Mesenteric fat pad (tissue), 1 donor: ENCODE data around the gene FRYL. TPM values are rescaled to one million over a fixed set of nuclear protein-coding genes. Genes with fewer than 3 reads are reported as not detected.
"Not testable (repeated sequence)": the region's sequence is repeated elsewhere in the genome, so short reads cannot be mapped to it uniquely, and the experiment has no call there.

Source experiments
- DNase-seq: peaks from one replicate; pipeline ENCODE4 v3.0.0-alpha.2; 2020; ENCODE audit warnings: low spot score
- total RNA-seq: library from RNA; stranded (reverse); fragmentation: NEBNext Ultra II Directional; extraction: Animal tissue kit (Norgen Biotek cat#: 25700); gene quantifications from one replicate; pipeline ENCODE4 v1.2.1, GENCODE V29; 2021
- donor health status: DM: yes; HTN: yes; CAD: no.

The FRYL gene
- total RNA-seq, 1 donor from 2014 or later: 53.0 TPM

DNA sequence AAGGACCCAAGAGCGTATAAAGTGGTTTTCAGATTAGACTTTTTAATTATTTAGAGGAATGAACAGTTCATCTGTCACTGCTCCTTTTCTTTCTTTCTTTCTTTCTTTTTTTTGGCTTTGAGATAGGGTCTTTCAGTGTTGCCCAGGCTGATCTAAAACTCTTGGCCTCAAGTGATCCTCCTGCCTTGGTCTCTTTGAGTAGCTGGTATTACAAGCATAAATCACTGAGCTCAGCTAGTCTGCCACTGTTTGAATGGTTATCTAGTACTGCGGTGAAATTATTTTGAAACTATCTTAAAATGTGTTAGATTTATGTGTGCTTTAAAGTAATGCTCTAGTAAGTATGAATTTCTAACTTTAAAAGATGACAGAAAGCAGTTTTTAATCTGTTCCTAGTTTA is 6.5 kb upstream of the FRYL start:
- DNase-seq: no peak

DNA sequence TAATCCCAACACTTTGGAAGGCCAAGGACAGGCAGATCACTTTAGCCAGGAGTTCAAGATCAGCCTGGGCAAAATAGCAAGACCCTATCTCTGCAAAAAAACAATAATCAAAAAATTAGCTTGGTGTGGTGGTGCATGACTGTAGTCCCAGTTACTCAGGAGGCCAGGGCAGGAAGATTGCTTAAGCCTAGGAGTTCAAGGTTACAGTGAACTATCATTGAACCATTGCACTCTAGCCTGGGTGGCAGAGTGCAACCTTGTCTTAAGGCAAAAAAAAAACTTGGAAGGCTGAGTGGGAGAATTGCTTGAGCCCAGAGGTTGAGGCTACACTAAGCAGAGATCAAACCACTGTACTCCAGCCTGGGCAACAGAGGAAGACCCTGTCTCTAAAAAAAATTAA is 5.2 kb upstream of the FRYL start:
- no peak for DNase-seq

DNA sequence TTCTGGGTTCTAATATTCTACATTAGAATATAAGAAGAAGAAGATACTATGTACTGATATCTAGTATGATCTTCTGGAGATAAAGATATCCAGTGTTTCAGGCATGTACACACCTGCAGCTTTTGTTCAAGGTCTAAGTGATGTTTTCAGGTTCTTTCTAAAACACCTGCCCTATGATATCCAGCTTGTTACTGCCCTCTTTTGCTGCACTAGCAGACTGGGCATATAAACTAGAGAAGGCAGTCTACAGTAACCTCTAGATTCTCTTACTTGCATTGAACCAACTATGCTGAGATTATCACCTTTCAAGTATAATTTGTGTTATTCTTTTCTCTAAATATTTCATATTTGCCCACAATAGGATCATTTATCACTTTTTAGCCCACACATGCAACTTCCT is 1.9 kb upstream of the FRYL start:
- no peak for DNase-seq

DNA sequence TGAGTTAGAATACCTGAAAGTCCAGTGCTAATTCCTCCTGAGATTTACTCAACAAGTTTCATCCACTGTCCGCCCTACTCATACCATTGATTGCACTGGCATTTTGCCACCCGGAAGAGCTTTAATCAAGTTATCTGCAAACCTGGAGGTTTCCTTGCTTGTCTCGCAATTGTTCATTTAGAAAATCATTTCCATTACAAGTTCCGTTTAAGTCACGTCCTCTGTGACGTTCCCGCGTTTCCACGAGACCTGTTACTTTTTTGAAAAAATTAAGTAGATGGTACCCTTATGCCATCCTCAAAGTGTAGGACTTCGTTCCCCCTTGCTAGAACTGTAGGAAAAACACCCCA is 761 bp upstream of the FRYL start:
- no peak for DNase-seq

DNA sequence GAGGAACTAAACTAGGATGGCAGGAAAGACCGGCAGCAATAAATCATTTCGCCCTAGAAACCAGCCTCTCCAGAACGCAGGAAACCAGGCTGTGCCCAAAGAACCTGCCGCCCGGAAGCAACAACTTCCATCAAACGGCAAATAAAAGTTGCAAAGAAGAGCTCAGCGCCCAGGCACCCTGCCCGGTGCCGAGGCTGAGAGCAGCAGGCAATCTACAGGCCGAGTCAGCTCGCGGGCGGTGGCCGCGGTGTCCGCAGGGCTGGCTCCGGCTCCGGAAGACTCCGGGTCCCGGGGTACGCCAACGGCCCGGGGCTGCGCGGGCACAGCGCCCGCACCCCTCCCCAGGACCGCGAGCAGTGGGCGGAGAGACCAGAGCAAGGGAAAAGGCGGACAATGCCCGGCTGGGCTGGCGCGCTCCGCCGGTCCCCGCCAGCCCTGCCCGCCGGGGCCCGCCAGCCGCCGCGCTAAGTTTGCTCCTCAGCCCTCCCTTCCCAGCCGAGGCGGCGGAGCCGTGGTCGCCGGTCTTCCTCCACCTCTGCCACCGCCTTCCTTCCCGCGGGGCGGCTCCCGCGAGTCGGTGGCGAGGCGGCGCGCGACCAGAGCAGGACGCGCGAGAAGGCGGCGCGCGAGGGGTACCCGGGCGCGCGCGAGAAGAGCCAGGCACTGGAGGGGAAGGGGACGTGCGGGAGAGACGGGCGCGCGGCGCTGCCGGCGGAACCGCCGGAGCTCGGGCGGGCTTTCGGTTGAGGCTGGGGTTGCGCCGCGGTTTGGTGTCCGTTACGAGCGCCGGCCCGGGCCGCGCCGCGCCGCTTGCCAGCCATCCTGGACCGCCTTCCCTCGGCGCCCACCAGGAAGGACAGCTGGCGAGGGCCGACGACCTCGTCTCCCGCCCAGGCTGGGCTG is 733 bp downstream of the FRYL start:
- peak; percentile 92 for DNase-seq

DNA sequence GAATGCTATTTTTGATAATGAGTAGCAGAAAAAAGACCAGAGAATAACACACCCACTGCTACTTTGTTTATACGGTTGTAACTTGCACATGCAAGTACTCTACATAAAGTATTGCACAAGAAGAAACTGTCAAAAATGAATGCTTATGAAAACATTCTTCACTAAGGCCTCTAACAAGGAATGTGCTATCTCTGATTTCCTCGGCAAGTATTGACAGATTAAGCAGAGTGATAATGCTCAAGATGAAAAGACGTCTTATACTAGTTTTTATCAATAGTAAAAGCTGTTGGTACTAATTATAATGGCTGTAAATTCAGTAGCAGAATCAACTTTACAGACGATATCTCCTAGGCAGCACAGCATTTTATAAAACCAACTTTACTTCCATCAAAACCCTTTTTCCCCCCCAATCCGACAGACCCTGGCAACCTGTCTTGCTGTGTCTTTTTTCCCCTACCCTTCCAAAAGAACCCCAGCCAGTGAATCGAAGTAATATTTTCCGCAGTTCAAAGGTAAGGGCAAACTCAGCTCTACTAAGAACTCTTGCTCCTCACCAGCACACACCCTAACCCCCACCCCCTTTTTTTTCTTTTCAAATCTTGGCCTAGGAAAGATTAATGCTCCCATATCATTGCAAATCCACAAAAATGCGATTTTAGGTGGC is 1.5 kb downstream of the FRYL start:
- no peak for DNase-seq

DNA sequence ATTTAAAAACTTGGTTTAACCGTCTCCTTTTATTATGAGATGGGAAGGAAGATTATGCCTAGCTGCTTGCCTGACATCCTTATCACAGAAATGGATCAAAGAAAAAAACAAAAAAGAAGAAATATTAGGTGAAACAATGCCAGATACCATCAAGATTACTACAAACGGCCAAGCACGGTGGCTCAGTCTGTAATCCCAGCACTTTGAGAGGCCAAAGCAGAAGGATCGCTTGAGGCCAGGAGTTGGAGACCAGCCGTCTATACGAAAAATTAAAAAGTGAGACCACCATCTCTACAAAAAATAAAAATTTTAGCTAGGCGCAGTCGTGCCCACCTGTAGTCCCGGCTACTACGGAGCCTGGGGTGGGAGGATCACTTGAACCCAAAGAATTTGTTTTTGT is 2.3 kb downstream of the FRYL start:
- DNase-seq: no peak

DNA sequence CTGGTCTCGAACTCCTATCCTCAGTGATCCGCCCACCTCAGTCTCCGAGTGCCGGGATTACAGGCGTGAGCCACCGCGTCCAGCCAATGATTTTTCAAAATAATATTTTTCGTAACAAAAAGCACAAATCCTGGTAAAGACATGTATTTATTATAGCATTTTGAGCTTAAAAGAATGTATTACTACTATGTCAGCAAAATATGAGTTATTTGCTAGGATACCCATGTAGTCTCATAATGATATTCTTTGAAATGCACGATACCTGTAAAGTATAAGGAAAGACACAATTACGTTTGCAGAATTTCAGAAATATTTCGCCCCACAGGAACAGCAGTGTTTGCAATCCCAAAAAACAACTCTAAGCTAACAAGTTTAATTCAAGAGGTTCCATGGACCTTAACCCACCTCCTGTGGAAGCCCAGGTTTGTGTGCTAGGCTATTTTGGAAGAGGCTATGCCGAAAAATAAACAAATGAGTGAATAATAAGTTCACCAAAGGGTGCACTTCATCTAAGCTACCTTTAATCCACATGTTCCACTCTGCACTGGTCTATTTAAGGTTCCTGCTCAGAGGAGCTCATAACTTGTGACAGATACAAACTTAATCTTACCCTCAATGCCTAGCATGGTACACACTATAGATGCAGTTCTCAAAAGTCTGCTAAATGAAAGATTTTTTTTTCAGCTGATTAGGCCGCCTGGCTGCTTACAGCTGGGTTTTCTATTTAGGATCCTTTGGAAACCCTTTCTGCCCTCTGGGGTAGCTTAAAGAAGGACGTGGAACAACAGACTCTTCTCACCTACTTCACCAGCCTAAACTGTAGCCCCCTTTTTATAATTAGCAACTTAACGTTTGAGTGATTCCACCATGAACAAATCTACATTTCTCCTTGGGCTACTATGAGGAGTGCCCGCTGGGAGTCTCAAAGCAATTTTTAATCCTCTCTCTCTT is 5.0 kb downstream of the FRYL start:
- DNase-seq: no peak

DNA sequence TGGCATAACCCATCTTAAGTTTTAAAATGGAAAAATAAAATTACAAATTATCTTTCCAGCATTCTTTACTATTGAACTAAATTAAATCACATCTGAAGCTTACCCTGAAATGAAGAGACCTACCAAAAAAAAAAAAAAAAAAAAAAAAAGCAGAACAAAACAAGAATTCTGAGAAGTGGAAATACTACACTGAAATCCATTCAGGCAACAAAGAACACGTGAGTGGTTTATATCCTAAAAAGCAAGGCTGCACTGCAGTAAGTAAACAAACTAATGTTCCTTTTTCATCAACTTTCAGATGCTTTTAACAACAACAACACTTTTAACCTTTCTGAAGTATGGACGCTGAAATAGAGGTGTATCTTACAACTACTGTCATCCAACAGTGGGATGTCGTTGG is 7.5 kb downstream of the FRYL start:
- DNase-seq: no peak

DNA sequence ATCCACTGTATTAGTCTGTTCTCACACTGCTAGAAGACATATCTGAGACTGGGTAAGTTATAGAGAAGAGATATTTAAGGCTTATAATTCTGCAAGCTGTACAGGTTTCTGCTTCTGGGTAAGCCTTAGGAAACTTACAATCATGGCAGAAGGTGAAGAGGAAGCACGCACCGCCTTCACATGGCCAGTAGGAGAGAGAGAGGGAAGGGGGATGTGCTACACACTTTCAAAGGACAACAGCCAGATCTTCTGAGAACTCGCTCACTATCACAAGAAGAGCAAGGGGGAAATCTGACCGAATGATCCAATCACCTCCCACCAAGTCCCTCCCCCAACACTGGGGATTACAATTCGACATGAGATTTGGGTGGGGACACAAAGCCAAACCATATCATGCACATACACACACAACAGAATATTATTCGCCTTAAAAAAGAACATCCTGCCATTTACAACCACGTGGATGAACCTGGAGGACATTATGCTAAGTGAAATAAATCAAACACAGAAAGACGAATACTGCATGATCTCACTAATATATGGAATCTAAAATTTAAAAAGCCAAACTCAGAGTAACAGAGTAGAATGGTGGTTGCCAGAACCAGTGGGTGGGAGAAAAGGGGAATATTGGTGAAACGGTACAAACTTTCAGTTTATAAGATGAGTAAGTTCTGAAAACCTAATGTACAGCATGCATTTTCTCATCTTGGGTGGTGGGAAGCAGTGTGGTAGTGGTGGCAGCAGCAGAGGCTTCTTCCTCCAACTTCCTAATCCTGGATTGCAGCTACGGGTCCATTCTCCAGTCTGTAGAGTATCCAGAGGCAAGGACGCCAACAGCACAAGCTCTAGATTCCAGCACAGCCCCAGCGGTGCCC is 12.8 kb downstream of the FRYL start:
- no peak for DNase-seq

DNA sequence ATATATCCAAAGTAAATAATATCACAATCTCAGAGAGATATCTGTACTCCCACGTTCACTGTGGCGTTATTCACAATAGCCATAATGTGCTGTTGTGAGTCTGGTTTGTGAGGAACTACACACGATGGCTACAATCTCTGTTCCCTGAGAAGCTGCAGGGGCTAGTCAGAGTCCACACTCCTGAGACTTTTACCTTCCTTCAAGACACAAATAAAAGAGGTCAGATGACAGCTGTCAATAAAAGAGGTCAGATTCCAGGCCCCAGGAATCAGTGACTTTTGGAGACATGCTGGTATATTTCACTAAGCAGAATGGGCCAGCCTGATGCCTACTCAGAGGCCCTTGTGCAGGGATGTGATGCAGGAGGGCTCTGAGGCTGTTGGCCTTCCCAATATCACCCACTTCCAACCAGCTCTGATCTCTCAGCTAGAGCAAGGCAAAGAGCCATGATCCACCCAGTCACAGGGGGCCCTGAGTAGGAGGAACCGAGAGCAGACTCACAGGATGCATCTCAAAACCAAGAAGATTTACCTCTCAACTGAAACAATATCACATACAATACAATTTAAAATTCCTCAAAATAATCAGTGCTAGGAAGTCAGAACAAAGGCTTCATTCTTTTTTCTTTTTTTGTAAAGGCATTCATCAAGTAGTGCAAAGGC is 13.8 kb downstream of the FRYL start:
- no peak for DNase-seq

DNA sequence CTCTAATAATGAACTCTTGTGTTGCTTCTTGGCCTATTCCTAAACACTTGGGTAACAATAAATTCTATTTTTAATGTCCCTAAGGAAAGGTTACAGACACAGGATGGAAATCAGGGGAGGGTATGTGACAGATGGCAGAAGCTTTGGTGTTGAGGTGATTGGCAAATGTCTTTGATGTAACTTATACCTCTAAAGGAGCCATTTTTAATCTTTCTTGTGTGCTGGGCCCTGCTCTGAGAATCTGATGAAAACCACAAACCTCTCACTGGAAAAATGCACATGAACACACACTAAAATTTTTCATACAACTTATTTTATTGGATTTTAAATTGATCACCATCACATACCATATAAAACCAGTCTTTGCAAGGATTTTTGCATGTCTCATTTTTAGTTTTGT is 17.7 kb downstream of the FRYL start:
- no peak for DNase-seq

DNA sequence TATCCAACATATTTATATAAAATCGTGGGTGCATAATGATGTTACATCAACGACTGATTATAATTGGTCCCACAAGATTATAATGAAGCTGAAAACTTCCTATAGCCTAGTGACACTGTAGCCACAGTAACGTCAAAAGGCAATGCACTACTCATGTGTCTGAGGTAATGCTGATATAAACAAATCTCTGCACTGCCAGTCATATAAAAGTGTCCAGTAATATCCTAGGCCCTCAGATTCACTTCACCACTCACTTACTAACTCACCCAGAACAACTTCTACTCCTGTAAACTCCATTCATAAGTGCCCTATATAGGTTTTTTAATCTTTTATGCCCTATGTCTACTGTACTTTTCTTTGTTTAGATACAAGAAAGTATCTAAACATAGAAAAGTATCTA is 18.8 kb downstream of the FRYL start:
- DNase-seq: no peak

DNA sequence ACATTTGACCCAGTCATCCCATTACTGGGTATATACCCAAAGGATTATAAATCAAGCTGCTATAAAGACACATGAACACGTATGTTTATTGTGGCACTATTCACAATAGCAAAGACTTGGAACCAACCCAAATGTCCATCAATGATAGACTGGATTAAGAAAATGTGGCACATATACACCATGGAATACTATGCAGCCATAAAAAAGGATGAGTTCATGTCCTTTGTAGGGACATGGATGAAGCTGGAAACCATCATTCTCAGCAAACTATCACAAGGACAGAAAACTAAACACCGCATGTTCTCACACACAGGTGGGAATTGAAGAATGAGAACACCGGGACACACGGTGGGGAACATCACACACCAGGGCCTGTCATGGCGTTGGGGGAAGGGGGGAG is 21.4 kb downstream of the FRYL start:
- not testable (repeated sequence) for DNase-seq

DNA sequence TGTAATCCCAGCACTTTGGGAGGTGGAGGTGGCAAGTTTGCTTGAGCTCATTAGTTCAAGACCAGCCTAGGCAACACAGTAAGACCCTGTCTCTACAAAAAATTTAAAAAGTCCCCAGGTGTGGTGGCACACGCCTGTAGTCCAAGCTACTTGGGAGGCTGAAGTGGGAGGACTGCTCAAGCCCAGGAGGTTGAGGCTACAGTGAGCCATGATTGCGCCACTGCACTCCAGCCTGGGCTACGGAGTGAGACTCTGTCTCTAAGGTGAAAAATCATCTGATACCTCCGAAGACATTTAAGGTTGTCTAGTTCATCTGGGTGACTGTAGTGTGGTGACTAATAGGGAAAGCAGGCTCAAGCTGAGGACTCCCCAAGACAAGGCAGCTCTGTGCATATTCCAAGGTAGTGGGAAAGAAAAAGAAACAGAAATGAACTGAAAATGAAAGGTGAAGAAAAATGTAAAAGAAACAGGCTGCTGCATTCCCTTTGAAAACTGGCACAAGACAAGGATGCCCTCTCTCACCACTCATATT is 23.3 kb downstream of the FRYL start:
- DNase-seq: no peak

DNA sequence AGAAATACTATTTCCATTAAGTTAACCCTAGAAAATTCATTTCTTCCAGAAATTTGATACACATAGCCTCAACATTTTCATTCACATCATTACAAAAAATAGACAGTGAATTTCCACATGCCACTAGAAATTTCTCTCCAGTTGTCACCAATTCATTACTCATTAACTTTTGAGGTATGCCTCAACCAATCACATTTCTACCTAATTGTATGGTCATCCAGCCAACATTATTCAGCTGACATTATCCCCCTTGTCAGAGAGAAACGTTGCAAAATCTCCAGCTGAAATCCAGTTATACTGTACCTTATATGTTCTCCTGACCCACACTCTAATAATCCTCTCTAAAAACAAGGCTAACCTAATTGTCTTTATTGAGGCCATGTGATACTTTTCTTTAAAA is 24.8 kb downstream of the FRYL start:
- DNase-seq: no peak

DNA sequence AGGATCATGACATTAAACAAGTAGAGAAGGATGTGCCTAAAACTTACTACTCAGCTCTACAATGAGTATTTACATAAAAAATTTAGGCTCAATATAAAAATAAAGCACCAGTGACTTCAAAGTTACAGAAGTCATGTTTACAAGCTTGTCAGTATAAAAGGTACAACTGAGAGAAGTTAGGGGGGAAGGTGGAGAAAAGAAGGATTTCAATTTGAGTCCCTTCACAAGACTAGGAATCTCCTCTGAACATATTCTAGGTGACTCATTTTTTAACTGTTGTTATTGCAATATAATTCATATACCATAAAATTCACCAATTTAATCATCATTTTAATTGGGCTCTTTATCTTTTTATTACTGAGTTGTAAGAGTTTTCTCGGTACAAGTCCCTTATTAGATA is 26.9 kb downstream of the FRYL start:
- DNase-seq: no peak

DNA sequence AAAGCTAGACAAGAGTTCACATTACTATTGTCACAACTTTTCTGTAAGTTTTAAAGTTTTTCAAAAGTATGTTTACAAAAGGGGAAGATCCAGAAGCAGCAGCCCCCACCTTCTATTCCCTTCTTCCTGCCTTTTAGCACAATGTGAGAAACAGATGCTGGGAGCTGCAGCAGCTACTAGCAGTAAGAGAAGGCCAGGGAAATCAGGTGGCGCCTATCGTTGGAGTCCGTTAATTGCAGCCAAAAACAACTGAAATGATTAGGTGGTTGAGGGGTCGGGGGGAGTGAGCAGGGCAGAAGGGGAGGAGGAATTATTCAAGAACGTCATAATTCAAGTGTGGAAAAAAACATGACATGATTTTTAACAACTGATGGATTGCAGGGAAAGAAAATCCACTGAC is 27.4 kb downstream of the FRYL start:
- no peak for DNase-seq

DNA sequence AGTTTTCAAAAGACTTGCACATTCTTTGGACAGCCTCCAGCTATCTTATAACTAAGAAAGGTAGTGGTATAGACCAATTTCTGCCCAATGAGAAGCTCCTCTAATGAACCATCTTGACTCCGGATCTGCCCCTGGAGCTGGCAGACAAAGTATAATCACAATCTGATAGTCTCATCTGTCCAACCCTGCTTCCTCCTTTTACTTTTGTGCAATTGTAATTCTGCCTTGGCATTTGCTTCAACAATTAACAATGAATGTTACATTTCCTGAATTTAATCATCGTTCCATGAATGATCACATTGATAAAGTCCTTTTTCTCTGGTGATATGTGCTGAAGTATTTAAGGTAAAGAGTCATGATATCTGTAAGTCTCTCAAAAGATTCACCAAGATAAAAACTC is 27.8 kb downstream of the FRYL start:
- DNase-seq: no peak
